K562 (cell line): ENCODE measurements around the gene SLPI. TPM values are rescaled to one million over a fixed set of nuclear protein-coding genes. Genes with fewer than 3 reads are reported as not detected.

ENCODE experiments used
- BRD4 ChIP-seq: fragments of 200-600 bp; sonication (generic); IDR thresholded peaks from 2 replicates; pipeline ENCODE4 v1.6.1; 2017; ENCODE audit warnings: inconsistent platforms
- CHCHD3 ChIP-seq: fragments of 250-450 bp; sonication (Bioruptor Pico); IDR thresholded peaks from 2 replicates; pipeline ENCODE4 v2.1.2; 2022; ENCODE audit warnings: mild to moderate bottlenecking
- GATAD2B ChIP-seq: fragments of 450-650 bp; IDR thresholded peaks from 2 replicates; pipeline ENCODE4 v1.6.1; 2017; ENCODE audit warnings: mild to moderate bottlenecking, borderline replicate concordance
- MCM5 ChIP-seq: fragments of 450-650 bp; IDR thresholded peaks from 2 replicates; pipeline ENCODE4 v1.6.1; 2016; ENCODE audit warnings: low read depth
- NR2C2 ChIP-seq, 2 experiments: fragments of 200-800 bp in 1 of 2; sonication (Bioruptor generic) in 1 of 2; sonication (generic) in 1 of 2; formaldehyde crosslinking in 1 of 2; IDR thresholded peaks; 2 replicates each; pipeline versions ENCODE4 v1.6.1 to v1.8.0; 2016 to 2022; ENCODE audit warnings: mild to moderate bottlenecking in 1 of 2, missing compliant biosample characterization in 1 of 2, missing genetic modification characterization in 1 of 2, missing genetic modification reagents in 1 of 2
- PPARD ChIP-seq: fragments of 250-450 bp; sonication (Bioruptor Pico); IDR thresholded peaks from 2 replicates; pipeline ENCODE4 v1.8.0; 2022; ENCODE audit warnings: inconsistent platforms, mild to moderate bottlenecking, moderate library complexity
- TBL1XR1 ChIP-seq, 2 experiments: IDR thresholded peaks; 2 replicates each; pipeline ENCODE4 v1.6.1; 2012; ENCODE audit warnings: improper control_type of control experiment in 2 of 2, low read length in 2 of 2, mild to moderate bottlenecking in 1 of 2
- ZBTB8A ChIP-seq: fragments of 450-650 bp; IDR thresholded peaks from 2 replicates; pipeline ENCODE4 v1.6.1; 2018; ENCODE audit warnings: mild to moderate bottlenecking, moderate library complexity; ENCODE audit not compliant: partially characterized antibody
- ZNF23 ChIP-seq: fragments of 250-450 bp; sonication (Bioruptor Pico); IDR thresholded peaks from 2 replicates; pipeline ENCODE4 v1.4.0; 2020; ENCODE audit warnings: mild to moderate bottlenecking
- ZNF778 ChIP-seq: fragments of 450-650 bp; formaldehyde crosslinking; IDR thresholded peaks from 2 replicates; pipeline ENCODE4 v1.4.0; 2020; ENCODE audit warnings: mild to moderate bottlenecking, moderate library complexity
- polyA plus RNA-seq, 8 experiments: library from polyadenylated mRNA; depleted of rRNA in 4 of 8; stranded (reverse) in 5 of 8; unstranded in 3 of 8; fragments of >200 nt; fragmentation: Nextera tagmentation in 2 of 8; fragmentation: Illumina TruSeq in 1 of 8; extraction: Ambion mirVana in 2 of 8; extraction: Trizol in 1 of 8; gene quantifications; 2 replicates each; pipeline versions ENCODE4 v1.2.1 to v1.2.3, GENCODE V29; 2011 to 2014; ENCODE audit warnings: inconsistent platforms in 1 of 8, missing spikeins in 1 of 8
- total RNA-seq, 7 experiments: library from RNA; depleted of rRNA in 6 of 7; stranded (reverse); fragments of >200 nt in 6 of 7; fragmentation: Illumina TruSeq in 2 of 7; extraction: Trizol in 2 of 7; gene quantifications; 2 replicates each; pipeline versions ENCODE4 v1.2.1 to v1.2.3, GENCODE V29; 2011 to 2021; ENCODE audit warnings: low replicate concordance in 1 of 7
- TF ChIP-seq, protein P1 (sequence below): sonication (generic); formaldehyde crosslinking; IDR thresholded peaks from 2 replicates; pipeline ENCODE4 v1.8.0; 2022; ENCODE audit warnings: mild to moderate bottlenecking, missing genetic modification reagents
- TF ChIP-seq, protein P2 (sequence below), 2 experiments: fragments of 450-650 bp; IDR thresholded peaks; 2 replicates each; pipeline ENCODE4 v1.6.1; 2016; ENCODE audit warnings: mild to moderate bottlenecking in 2 of 2, borderline replicate concordance in 1 of 2, low read depth in 1 of 2, moderate library complexity in 1 of 2

SLPI gene
- total and polyA plus RNA-seq, 9 of the 15 experiments (the other 6 are each of a cell fraction or from before 2014, with no cell fraction given), result 0.78 TPM; not detected in 8

DNA sequence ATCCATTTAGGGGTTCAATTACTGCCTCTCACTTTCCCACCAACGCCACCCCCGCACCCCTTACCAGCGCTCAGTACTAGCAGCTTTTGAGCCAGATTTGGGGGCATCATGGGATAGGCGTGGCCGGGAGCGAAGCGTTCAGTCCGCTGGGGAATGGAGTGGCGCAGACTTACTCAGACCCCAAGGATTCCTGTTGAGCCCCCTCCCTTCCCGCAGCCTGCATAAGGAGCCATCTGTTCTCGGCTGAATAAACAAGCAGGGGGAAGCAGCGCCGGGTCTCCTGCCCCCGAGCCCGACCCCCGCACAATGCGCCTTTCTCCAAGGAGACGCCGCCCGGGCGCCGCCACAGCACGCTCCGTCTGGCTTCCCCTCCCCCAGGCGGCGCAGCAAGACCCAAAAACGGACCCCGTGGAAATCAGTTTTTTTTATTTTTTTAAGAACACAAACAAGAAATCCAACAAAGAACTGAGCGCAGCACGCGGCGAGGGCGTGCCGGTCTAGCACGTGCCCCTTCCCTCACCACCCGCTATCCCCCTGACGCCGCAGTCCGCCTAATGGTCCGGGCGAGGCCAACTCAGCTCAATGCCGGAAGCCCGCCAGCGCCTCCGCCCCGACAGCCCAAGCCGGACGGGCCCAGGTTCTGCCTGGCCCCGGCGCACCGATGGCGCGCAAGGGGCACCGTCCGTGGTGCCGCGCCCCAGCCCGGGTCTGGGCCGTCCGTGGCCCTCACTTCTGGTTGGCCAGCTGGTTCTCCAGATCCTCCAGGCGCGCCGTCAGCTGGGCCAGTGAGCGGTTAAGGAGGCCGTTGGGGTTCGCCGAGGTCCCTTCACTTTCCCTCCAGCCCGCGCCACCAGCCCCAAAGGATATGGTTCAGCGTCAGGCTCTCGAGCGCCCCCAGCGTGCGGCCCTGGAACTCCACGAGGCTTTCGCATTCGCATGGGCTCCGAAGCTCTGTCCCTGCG, 39.0 kb upstream of the SLPI start (continued):
- TF ChIP-seq NR2C2 (CRISPR knock-in tag; IDR thresholded peaks at IDR 0.05) (no peak), NR2C2 (tag; IDR thresholded peaks at IDR 0.05) (no peak), TBL1XR1 (IDR thresholded peaks at IDR 0.05; ENCODE audit: low read length in 2 of 2) (no peak), CHCHD3 (CRISPR knock-in tag) (no peak), GATAD2B (no peak), BRD4 (no peak), ZNF23 (CRISPR knock-in tag) (no peak), MCM5 (no peak), ZNF778 (no peak), ZBTB8A (no peak), PPARD (CRISPR knock-in tag) (no peak)
- TF ChIP-seq, protein P1, sequence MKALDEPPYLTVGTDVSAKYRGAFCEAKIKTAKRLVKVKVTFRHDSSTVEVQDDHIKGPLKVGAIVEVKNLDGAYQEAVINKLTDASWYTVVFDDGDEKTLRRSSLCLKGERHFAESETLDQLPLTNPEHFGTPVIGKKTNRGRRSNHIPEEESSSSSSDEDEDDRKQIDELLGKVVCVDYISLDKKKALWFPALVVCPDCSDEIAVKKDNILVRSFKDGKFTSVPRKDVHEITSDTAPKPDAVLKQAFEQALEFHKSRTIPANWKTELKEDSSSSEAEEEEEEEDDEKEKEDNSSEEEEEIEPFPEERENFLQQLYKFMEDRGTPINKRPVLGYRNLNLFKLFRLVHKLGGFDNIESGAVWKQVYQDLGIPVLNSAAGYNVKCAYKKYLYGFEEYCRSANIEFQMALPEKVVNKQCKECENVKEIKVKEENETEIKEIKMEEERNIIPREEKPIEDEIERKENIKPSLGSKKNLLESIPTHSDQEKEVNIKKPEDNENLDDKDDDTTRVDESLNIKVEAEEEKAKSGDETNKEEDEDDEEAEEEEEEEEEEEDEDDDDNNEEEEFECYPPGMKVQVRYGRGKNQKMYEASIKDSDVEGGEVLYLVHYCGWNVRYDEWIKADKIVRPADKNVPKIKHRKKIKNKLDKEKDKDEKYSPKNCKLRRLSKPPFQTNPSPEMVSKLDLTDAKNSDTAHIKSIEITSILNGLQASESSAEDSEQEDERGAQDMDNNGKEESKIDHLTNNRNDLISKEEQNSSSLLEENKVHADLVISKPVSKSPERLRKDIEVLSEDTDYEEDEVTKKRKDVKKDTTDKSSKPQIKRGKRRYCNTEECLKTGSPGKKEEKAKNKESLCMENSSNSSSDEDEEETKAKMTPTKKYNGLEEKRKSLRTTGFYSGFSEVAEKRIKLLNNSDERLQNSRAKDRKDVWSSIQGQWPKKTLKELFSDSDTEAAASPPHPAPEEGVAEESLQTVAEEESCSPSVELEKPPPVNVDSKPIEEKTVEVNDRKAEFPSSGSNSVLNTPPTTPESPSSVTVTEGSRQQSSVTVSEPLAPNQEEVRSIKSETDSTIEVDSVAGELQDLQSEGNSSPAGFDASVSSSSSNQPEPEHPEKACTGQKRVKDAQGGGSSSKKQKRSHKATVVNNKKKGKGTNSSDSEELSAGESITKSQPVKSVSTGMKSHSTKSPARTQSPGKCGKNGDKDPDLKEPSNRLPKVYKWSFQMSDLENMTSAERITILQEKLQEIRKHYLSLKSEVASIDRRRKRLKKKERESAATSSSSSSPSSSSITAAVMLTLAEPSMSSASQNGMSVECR, result 0 out of 2 replicates have a peak, but pooled peaks have one; percentile 47
- TF ChIP-seq, protein P2, sequence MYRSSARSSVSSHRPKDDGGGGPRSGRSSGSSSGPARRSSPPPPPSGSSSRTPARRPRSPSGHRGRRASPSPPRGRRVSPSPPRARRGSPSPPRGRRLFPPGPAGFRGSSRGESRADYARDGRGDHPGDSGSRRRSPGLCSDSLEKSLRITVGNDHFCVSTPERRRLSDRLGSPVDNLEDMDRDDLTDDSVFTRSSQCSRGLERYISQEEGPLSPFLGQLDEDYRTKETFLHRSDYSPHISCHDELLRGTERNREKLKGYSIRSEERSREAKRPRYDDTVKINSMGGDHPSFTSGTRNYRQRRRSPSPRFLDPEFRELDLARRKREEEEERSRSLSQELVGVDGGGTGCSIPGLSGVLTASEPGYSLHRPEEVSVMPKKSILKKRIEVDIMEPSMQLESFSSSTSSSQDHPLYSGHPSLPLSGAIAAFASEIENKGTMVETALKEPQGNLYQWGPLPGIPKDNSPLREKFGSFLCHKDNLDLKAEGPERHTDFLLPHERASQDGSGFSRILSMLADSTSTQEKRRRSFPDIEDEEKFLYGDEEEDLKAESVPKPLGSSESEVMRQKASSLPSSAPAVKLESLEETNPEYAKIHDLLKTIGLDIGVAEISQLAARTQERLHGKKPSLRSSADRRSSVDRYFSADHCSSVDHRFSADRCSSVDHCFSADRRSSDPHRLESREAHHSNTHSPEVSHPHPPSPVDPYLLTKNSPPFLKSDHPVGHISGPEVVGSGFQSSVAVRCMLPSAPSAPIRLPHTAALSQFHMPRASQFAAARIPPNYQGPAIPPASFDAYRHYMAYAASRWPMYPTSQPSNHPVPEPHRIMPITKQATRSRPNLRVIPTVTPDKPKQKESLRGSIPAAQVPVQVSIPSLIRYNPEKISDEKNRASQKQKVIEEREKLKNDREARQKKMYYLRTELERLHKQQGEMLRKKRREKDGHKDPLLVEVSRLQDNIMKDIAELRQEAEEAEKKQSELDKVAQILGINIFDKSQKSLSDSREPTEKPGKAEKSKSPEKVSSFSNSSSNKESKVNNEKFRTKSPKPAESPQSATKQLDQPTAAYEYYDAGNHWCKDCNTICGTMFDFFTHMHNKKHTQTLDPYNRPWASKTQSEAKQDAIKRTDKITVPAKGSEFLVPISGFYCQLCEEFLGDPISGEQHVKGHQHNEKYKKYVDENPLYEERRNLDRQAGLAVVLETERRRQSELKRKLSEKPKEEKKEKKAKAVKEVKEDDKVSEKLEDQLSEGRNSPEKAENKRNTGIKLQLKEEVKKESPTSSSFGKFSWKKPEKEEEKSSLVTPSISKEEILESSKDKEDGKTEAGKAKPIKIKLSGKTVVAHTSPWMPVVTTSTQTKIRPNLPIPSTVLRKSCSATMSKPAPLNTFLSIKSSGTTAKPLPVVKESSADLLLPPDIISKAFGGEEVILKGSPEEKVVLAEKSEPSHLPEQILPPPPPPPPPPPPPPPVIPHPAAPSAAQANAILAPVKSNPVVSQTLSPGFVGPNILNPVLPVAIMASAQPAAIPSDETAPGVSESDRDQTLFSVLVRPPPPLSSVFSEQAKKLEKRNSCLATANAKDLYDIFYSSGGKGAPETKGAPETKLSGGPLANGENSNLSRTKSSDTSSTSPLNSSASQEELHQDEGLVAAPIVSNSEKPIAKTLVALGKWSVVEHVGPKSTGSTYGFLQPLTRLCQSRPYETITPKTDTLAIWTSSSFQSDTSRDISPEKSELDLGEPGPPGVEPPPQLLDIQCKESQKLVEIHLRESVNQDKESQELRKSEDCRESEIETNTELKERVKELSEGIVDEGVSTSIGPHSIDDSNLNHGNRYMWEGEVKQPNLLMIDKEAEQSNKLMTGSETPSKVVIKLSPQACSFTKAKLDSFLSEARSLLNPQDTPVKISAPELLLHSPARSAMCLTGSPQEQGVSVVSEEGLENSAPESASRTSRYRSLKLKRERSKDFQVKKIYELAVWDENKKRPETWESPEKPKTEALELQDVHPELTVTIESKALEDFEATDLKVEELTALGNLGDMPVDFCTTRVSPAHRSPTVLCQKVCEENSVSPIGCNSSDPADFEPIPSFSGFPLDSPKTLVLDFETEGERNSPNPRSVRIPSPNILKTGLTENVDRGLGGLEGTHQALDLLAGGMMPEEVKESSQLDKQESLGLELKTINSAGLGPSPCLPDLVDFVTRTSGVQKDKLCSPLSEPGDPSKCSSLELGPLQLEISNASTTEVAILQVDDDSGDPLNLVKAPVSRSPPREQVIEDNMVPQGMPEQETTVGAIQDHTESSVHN (IDR thresholded peaks at IDR 0.05; ENCODE audit: borderline replicate concordance in 1 of 2, low read depth in 1 of 2), result no peak
